Ishikawa (cell line): ENCODE data around the gene ZRANB3.

Experiments used
- CEBPB ChIP-seq: IDR thresholded peaks from 2 replicates; pipeline ENCODE4 v1.6.1; 2012
- CREB1 ChIP-seq: IDR thresholded peaks from 2 replicates; pipeline ENCODE4 v1.6.1; 2012; ENCODE audit warnings: low read depth
- EGR1 ChIP-seq: IDR thresholded peaks from 2 replicates; pipeline ENCODE4 v1.6.1; 2012
- EP300 ChIP-seq: IDR thresholded peaks from 2 replicates; pipeline ENCODE4 v1.6.1; 2012; ENCODE audit warnings: borderline replicate concordance
- FOXM1 ChIP-seq: IDR thresholded peaks from 2 replicates; pipeline ENCODE4 v1.6.1; 2012; ENCODE audit warnings: low read depth, borderline replicate concordance
- NFIC ChIP-seq: IDR thresholded peaks from 2 replicates; pipeline ENCODE4 v1.6.1; 2012
- RAD21 ChIP-seq: IDR thresholded peaks from 2 replicates; pipeline ENCODE4 v1.6.1; 2012; ENCODE audit warnings: low read depth
- TAF1 ChIP-seq: IDR thresholded peaks from 2 replicates; pipeline ENCODE4 v1.6.1; 2012; ENCODE audit warnings: low read depth, mild to moderate bottlenecking
- TCF12 ChIP-seq: IDR thresholded peaks from 2 replicates; pipeline ENCODE4 v1.6.1; 2012; ENCODE audit warnings: low read depth
- TEAD4 ChIP-seq: IDR thresholded peaks from 2 replicates; pipeline ENCODE4 v1.6.1; 2012
- USF1 ChIP-seq: IDR thresholded peaks from 2 replicates; pipeline ENCODE4 v1.6.1; 2012
- YY1 ChIP-seq: IDR thresholded peaks from 2 replicates; pipeline ENCODE4 v1.6.1; 2012; ENCODE audit warnings: low read depth
- ZBTB7A ChIP-seq: IDR thresholded peaks from 2 replicates; pipeline ENCODE4 v1.6.1; 2012; ENCODE audit warnings: low read depth
- TF ChIP-seq, protein P1 (sequence below): IDR thresholded peaks from 2 replicates; pipeline ENCODE4 v1.6.1; 2012; ENCODE audit warnings: low read depth, mild to moderate bottlenecking
- TF ChIP-seq, protein P2 (sequence below): IDR thresholded peaks from 2 replicates; pipeline ENCODE4 v1.6.1; 2012

ZRANB3 gene

DNA sequence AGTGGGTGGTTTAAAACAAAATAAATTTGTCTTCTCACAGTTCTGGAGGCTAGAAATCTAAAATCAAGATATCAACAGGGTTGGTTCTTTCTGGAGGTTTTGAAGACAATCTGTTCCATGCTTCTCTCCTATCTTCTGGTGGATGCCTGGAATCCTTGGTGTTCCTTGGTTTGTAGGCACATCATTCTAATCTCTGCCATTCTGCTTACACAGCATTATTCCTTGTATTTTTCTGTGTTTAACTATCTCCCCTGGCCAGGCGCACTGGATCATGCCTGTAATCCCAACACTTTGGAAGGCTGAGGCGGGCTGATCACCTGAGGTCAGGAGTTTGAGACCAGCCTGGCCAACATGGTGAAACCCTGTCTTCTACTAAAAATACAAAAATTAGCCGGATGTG, 108.1 kb downstream of the ZRANB3 start:
- TF ChIP-seq EGR1 = no peak
- TF ChIP-seq, protein P1, sequence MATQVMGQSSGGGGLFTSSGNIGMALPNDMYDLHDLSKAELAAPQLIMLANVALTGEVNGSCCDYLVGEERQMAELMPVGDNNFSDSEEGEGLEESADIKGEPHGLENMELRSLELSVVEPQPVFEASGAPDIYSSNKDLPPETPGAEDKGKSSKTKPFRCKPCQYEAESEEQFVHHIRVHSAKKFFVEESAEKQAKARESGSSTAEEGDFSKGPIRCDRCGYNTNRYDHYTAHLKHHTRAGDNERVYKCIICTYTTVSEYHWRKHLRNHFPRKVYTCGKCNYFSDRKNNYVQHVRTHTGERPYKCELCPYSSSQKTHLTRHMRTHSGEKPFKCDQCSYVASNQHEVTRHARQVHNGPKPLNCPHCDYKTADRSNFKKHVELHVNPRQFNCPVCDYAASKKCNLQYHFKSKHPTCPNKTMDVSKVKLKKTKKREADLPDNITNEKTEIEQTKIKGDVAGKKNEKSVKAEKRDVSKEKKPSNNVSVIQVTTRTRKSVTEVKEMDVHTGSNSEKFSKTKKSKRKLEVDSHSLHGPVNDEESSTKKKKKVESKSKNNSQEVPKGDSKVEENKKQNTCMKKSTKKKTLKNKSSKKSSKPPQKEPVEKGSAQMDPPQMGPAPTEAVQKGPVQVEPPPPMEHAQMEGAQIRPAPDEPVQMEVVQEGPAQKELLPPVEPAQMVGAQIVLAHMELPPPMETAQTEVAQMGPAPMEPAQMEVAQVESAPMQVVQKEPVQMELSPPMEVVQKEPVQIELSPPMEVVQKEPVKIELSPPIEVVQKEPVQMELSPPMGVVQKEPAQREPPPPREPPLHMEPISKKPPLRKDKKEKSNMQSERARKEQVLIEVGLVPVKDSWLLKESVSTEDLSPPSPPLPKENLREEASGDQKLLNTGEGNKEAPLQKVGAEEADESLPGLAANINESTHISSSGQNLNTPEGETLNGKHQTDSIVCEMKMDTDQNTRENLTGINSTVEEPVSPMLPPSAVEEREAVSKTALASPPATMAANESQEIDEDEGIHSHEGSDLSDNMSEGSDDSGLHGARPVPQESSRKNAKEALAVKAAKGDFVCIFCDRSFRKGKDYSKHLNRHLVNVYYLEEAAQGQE = no peak
- no peak for TF ChIP-seq TEAD4
- TF ChIP-seq EP300 = no peak
- TF ChIP-seq NFIC = no peak
- TF ChIP-seq ZBTB7A = no peak
- TF ChIP-seq TCF12 = no peak
- TF ChIP-seq TAF1 = no peak
- TF ChIP-seq CEBPB = no peak
- TF ChIP-seq FOXM1 = no peak
- no peak for TF ChIP-seq RAD21
- TF ChIP-seq USF1 = no peak

DNA sequence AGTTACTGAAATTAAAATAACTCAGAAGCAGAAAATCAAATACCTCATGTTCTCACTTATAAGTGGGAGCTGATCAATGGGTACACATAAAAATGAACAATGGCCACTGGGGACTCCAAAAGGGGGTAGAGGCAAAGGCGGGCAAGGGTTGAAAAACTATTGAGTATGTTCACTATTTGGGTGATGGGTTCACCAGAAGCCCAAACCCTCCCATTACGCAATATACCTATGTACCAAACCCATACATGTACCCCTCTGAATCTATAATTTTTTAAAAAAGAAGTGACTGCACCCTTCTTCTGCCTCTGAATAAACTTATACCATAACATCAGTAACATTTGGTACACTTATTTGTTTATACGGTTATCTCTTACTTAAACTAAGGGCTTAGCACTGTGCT, 119.4 kb downstream of the ZRANB3 start:
- TF ChIP-seq CEBPB (0 out of 2 replicates have a peak, but pooled peaks have one; percentile 42), TEAD4 (no peak), TAF1 (no peak)

DNA sequence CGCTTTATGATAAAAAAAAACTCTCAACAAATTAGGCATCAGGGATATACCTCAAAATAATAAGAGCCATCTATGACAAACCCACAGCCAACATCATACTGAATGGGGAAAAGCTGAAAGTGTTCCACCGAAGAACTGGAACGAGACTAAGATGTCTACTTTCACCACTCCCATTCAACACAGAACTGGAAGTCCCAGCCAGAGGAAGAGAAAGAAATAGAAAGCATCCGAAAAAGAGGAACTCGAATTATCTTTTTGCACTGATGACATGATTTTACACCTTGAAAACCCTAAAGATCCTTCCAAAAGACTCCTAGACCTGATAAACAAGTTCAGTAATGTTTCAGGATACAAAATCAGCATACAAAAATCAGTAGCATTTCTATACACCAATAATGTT, 121.6 kb downstream of the ZRANB3 start:
- TF ChIP-seq, protein P1 = no peak
- TF ChIP-seq EGR1 (no peak), ZBTB7A (no peak), CEBPB (no peak), TAF1 (no peak), RAD21 (no peak), CREB1 (no peak), FOXM1 (no peak), YY1 (no peak), EP300 (no peak), TEAD4 (no peak), USF1 (no peak), TCF12 (no peak), NFIC (no peak)
- TF ChIP-seq, protein P2, sequence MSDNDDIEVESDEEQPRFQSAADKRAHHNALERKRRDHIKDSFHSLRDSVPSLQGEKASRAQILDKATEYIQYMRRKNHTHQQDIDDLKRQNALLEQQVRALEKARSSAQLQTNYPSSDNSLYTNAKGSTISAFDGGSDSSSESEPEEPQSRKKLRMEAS = no peak

DNA sequence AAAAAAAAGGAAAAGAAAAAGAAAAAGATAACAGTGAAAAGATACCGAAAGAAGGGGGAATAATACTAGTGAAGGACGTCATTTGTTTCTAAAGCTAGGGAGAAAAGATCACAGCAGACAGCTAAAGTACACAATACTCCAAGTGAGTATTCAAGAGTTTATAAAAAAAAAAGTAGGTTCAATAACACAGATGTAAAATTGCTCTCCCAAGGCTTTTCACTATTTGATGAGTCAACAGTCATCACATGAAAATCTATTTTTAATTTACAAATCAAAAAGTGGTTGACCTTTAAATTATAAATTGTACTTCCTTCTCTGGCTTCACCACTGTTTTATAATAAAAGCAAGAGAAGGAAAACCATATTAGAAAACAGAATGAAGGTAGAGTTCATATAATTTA, 144.0 kb downstream of the ZRANB3 start:
- TF ChIP-seq EGR1 (no peak), CEBPB (no peak), ZBTB7A (no peak), TCF12 (no peak), TAF1 (no peak), CREB1 (no peak), USF1 (no peak), EP300 (no peak)

- TF ChIP-seq EGR1 (no peak), ZBTB7A (no peak), NFIC (no peak), CREB1 (no peak), TCF12 (no peak), EP300 (no peak), YY1 (no peak), CEBPB (no peak), RAD21 (no peak), TEAD4 (no peak)
- TF ChIP-seq, protein P1 = no peak
- TF ChIP-seq, protein P2 = no peak
These were observed 152.4 kb downstream of the ZRANB3 start for GRCh38 chr2:135378591-135378990.
